Fibroblast of lung (primary cell): ENCODE data around the gene MEP1A.

Experiments used
- CTCF ChIP-seq, 2 donors: IDR thresholded peaks in 1 of 2; conservative IDR thresholded peaks in 1 of 2; 1 replicate in 1 of 2; 2 replicates in 1 of 2; pipeline ENCODE4 v1.5.1; 2011 to 2012; ENCODE audit warnings: low read length in 2 of 2, control low read depth in 1 of 2, inconsistent platforms in 1 of 2, low read depth in 1 of 2, mild to moderate bottlenecking in 1 of 2
- EZH2 ChIP-seq: IDR thresholded peaks from 2 replicates; pipeline ENCODE4 v1.5.1; 2012; ENCODE audit warnings: low read length, control low read depth, mild to moderate bottlenecking; ENCODE audit errors: missing control alignments

DNA sequence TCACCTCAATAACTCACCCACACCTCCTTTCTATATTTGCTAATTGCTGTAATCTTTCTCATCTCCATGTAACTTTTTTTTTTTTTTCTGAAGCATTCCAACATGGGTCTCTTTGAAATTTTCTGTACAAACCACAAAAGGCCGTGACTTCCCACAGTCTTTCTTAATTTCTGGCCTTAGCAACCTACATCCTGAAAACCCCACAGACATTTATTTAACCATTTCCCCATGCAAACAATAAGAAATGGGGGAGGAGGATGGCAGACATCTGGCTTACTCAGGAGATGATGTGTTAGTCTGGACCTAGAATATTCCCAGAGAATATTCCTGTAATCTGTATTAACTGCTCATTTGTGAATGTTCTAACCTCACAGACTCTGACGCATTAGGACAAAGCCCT, 57.6 kb downstream of the MEP1A start:
- TF ChIP-seq CTCF (conservative IDR thresholded peaks at IDR 0.05 in 1 of 2, IDR thresholded peaks at IDR 0.05 in 1 of 2; ENCODE audit: low read depth in 1 of 2, low read length in 2 of 2), result no peak
- no peak for TF ChIP-seq EZH2
